ENCODE measurements around the gene NEAT1.
"Not testable (repeated sequence)": the region's sequence is repeated elsewhere in the genome, so short reads cannot be mapped to it uniquely, and the experiment has no call there.

NEAT1 gene

DNA sequence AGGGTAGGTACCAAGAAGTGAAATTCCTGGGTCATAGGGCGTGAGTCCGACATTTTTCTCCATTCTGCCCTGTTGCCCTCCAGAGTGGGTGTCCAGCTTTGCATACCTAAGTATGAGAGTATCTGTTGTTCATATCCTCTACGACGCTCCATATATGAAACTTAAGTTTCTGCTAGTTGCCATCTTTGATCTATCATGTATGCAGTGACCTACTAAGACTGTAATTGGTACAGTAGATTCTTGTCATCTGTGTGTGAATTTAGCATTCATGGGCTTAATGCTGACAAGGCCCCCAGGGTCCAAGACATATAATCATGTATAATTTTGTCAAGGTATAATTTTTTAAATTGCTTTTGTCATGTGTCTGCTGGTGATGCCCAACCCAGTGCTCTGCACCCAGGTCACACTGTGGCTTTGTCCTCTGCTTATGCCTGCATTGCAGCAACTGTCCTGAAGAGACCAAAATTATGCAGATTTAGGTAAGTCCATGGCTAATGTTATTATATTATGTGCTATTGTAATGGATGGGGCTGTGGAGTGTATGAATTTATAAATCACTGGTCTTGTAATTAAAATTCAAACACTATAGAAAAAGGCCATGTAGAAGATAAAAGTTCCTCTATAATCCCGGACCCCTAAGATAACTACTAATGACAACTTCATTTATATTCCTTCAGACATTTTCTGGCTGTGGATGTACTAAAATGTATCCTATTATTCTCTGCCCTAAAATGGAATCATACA is 12.2 kb downstream of the NEAT1 start:
- DNase-seq (ENCODE audit: low spot score), result no peak

DNA sequence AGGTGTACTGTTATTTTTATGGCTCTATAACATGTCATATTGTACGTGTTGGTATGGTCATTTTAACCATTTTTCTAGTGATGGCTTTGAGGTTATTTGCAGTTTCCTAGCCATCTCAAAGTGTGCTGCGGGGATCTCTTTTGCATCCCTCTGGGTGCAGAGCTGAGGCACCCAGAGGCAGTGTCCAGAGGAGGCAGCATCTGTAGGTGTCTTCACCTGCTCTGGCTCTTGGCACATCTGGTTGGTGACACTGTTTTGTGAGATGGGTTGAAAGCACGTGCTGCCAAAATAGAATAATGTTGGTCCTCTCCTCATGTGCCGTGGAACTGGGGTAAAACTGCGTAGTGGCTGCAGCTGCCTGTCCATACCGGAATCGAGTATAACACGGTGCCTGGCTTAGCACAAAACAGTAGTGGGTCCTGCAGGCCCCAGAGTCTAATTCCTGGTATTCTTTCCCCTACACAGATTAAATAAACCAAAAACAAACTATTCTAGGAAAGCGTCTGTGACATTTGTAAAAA is 12.9 kb downstream of the NEAT1 start:
- DNase-seq (ENCODE audit: low spot score), result no peak

DNA sequence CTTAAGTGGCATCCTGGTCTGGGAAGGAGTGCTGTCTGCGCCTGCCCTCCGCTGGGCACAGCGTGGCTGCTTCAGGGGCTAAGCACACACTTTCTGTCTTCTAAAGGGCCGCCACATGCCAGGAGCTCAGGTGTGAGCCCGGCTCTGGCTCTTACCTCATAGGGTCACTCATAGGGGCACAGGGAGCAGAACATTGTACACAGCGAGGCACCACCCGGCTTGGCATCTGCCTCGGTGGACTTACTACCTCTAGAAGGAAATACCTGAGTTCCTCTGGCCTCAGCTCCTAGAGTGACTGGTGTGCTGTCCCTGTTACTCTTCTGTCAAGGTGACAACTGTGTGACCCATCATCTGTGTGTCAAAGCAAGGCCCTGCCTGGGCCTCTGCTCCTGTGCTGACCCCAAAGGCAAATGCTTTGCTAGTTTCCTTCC is 13.4 kb downstream of the NEAT1 start:
- no peak for DNase-seq (ENCODE audit: low spot score)

DNA sequence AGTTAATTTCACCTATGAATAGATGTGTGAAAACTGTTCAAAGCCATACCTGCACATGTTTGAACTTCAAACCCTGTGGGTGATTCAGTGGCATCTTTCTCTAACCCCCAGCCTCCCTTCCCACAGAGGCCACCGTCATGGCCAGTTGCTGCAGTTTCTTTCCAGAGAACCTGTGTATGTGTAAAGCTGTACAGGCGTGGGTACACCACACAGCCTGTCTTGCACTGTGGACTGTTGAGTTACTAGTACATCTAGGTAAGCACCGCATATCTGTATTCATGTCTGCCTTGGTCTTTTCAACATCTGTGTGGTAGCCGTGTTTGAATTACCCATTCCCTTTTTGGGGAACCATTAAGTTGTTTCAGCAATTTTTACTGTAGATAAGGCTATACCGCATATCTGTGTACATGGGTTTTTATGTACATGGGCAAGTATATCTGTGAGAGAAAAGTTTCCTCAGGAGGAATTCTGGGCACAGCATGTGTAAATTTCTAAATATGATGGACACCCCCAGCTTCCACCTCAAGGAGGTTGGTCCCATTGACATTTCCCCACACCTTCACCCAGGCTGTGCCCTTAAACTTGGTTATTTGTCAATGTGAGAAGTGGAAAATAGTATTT is 13.9 kb downstream of the NEAT1 start:
- DNase-seq (ENCODE audit: low spot score), result no peak

DNA sequence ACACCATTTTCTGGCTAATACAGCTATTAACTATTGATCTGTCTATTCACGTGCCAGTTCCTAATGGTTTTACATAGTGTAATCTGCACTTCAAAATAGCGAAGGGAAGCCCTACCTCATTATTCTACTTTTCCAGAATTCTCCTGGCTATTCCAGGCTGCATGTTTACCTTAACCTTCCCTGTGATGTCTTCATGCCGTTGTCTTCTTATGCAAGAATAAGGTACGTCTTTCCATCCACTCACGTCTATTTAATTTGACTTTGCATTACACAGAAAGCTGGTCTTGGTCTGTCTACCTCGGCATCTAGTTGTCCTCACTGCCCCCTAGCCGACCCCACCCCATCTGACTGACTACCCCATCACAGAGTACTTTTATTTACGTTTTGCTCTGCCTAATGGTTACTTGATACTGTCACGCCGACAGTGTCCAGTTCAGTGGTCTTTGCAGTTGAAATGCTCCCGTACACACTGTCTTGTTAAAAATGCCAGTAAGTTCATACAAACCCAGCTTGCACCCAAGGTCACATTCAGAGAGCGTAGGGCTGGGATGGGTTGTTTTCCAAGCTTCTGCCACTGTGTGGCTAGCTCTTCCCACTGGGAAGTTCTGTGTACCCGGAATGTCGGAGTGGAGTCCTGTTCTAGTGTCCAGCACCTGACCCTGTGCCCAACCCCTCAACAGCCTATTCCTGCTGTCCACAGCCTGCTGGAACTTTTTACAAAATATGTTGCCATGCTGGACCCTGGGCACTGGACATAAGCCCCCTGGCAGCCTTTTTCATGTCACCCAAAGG is 15.0 kb downstream of the NEAT1 start:
- peak; percentile 19 for DNase-seq (ENCODE audit: low spot score)

DNA sequence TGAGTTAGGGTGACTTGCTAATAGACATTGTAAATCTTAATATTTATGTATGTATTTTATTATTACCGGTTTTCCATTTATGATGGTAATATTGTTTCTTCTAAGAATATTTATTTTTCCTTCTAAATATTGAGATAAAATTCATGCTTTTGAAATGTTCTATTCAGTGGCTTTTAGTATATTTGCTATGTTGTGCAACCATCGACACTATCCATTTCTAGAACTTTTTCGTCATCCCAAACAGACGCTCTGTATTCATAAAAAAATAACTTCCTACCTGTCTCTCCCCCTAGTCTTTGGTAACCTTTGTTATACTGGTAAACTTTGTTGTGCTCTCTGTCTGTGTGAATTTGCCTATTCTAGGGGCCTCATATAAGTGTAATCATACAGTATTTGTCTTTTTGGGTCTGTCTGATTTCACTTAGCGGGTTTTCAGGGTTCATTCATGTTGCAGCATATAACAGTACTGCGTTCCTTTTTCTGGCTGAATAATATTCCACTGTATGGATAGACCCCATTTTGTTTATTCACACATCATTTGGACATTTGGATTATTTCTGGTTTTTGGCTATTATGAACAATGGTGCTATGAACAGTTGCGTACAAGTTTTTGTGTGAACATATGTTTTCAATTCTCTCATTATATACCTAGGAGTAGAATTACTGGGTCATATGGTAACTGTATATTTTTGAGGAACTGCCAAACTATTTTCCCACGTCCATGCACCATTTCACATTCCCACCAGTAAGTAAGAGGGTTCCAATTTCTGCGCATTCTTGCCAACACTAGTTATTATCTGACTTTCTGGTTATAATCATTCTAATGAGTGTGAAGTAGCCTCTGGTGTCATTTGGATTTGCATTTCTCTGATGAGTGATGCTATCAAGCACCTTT is 15.9 kb downstream of the NEAT1 start:
- DNase-seq (ENCODE audit: low spot score), result peak; percentile 6

DNA sequence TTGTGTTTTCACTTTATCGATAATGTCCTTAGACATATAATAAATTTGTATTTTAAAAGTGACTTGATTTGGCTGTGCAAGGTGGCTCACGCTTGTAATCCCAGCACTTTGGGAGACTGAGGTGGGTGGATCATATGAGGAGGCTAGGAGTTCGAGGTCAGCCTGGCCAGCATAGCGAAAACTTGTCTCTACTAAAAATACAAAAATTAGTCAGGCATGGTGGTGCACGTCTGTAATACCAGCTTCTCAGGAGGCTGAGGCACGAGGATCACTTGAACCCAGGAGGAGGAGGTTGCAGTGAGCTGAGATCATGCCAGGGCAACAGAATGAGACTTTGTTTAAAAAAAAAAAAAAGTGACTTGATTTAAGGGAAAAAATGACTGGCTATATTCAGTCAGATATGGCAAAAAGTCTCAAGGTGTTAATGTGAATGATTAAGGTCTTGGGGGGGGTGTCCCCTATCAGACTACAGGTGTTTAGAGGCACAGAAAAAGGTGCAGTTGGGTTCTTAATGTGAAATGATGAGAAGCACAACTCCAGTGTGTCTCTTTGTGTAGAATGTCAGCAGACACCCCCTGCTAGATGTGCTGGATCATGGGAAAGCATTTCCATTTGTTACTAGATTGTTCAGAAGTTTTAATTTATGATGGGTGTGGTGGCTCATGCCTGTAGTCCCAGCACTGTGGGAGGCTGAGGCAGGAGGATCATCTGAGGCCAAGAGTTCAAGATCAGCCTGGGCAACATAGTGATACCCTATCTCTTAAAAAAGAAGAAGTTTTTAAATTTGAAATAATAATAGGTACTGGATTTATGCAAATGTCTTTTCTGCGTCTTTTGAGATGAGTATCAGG is 17.0 kb downstream of the NEAT1 start:
- DNase-seq (ENCODE audit: low spot score), result peak; percentile 8

DNA sequence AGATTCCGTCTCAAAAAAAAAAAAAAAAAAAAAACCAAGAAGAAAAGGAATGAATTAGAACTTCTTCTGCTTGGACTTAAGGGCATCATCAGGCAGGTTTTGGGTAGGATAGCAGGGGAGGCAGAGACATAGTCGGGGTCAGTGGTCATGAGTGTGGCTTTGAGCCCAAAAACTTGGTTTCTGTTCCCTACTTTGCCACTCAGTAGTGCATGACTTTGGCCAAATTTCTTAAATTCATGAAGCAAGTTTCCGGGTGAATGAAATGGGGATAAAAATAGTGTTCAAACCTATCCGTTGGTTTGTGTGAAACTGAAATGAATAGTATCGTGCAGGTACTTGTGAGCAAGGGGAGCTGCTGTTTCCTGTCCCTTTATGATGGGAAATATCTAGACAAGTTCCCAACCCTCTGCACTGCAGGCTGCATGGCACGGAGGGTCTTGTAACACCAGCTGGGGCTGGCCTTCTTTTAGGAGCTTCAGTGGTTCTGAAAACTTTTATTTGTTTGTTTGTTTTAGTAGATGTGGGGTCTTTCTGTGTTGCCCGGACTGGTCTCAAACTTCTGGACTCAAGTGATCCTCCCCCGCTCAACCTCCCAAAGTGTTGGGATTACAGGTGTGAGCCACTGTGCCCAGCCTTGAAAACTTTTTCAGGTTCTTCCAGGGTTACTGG is 18.4 kb downstream of the NEAT1 start:
- peak; percentile 49 for DNase-seq (ENCODE audit: low spot score)

DNA sequence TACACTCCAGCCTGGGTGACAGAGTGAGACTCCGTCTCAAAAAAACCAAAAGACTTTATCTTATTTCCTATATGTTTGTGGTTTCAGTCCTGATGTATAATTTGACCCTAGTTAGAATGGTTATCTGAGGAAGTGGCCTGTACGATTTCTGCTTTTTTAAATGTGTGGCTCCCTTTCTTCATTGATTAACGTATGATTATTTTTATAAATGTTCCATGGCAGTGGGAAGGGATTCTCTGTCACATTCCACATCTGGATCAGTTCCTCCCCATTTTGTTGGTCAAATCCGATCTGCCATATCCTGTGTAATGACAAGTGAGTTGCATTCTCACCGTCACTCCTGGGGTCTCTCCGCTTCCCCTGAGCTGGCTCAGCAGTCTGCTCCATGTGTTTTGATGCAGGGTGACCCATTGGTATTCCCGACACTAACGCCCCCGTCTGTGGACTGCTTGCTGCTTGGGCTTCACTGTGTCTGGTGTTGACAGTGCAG is 20.3 kb downstream of the NEAT1 start:
- DNase-seq (ENCODE audit: low spot score), result peak; percentile 3

DNA sequence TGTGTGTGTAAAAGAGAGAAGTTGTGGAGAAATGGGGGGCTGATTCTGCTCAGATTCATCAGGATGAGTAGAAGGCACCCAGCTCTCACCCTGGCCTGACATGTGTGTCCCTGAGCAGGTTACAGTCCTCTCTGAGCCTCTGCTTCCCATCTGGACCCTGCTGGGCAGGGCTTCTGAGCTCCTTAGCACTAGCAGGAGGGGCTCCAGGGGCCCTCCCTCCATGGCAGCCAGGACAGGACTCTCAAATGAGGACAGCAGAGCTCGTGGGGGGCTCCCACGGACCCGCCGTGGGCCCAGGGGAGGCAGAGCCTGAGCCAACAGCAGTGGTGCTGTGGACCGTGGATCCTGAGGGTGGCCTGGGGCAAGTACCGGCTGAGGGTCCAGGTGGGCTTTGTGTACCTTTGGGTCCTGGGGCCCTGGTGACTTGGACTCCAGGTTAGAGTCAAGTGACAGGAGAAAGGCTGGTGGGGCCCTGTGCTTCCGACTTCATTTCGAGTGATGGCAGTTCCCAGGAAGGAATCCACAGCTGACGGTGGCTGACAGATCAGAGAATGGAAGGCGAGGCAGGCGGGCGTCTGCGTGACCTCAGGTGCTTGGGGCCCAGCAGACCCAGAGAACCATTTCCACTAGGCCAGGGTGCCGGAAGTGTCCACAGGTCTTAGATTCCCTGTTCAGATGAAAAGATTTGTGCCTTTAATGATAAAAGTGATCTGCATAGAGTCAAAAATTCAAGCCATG is 21.9 kb downstream of the NEAT1 start:
- DNase-seq (ENCODE audit: low spot score), result no peak

DNA sequence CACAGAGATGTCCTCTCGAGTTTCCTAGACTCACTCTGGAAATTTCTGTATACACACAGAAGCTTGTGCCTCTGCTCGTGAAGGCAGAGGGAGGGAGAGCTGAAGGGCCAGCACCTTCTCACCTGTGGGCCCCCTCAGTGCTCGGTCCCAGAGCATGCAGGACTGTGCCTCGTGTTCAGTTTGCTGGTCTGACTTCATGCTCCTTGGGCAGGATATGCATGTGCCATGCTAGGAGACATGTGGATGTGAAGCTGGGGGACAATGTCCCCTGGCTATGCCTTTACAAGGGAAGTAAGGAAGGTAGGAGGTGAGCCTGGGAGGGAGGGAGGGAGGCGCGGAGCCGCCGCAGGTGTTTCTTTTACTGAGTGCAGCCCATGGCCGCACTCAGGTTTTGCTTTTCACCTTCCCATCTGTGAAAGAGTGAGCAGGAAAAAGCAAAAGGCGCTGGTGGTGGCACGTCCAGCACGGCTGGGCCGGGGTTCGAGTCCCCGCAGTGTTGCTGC is 22.6 kb downstream of the NEAT1 start:
- DNase-seq (ENCODE audit: low spot score), result no peak

DNA sequence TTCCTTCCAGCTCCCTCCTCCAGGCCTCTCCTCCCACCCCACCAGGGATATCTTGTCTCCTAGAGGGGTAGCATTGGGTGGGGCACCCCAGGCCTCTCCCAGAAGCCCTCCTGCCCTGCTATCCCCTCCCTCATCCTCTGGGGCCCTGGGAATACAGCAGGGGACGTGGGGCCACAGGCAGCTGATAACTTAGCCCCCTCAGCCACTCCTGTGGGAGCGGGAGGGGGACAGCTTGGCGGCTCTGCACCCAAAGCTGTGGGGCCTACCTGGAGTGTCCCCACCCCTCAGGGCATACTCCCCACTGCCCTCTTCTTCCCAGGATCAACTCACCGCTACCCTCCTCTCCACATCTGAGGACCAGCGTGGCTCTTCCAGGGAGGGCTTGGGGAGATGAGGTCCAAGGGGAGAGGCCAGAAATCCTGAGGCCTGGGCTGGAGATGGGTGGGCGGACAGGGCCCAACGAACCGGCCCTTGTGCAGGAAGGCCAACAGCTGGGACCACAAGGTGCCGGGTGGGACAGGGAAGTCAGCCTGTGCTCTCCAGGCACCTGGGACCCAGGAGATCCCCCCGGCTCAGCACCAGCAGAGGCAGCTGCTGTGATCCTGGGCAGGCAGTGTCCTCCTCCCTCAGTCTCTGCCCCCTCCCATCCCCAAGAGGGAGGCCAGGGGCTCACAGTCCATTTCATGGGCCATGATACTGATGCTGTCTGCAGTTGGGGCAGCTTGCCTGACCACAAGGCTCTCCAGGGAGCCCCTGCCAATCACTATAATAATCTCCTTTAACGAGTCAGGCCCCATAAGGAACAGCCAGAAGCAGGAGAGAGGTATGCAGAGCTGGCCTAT is 23.2 kb downstream of the NEAT1 start:
- no peak for DNase-seq (ENCODE audit: low spot score)

DNA sequence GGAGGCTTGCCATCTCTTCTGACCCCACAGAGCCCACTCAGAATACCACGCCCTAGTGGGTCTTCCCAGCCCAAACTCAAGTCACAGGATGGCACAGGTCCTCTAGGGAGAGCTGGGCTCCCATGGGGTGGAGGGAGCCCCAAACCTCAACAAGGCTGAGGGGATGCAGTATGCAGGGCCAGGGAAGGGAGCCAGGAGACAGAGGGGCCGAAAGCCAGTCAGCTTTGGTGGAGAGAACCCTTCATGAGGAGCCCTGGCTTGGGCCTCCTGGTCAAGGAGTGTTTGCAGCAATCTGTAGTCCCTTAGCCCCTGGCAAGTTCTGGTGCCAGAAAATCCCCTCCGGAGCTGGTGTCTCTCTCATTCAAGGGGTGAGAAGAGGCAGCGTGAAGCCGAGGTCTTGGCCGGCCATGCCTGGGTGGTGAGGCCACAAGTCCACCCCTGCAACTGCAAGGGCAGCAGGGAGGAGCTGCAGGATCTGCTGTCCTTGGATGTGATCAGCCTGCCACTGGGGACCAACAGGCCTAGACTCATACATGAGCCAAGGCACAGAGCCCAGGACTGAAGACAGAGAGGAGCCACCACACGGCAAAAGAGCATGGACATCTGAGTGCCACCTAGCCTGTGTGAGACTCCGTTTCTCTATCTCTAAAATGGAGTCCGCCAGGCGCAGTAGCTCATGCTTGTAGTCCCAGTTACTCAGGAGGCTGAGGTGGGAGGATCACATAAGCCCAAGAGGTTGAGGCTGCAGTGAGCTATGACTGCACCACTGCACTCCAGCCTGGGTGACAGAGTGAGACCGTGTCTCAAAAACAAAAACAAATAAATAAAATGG is 24.1 kb downstream of the NEAT1 start:
- peak; percentile 5 for DNase-seq (ENCODE audit: low spot score)

DNA sequence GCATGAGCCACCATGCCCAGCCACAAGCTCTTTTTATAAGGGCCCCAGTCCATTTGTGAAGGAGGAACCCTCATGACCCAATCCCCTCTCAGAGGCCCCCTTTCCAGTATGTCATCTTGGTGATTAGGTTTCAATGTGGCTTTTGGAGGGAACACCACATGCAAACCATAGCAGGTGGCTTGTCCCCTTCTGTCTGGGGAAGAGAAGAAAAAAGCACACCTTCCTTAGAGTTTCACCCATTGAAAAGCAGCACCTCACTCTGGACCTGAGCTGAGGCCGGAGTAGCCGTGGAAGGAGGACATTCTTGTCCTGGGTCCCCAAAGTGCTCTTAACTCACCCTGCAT is 25.4 kb downstream of the NEAT1 start:
- no peak for DNase-seq (ENCODE audit: low spot score)

DNA sequence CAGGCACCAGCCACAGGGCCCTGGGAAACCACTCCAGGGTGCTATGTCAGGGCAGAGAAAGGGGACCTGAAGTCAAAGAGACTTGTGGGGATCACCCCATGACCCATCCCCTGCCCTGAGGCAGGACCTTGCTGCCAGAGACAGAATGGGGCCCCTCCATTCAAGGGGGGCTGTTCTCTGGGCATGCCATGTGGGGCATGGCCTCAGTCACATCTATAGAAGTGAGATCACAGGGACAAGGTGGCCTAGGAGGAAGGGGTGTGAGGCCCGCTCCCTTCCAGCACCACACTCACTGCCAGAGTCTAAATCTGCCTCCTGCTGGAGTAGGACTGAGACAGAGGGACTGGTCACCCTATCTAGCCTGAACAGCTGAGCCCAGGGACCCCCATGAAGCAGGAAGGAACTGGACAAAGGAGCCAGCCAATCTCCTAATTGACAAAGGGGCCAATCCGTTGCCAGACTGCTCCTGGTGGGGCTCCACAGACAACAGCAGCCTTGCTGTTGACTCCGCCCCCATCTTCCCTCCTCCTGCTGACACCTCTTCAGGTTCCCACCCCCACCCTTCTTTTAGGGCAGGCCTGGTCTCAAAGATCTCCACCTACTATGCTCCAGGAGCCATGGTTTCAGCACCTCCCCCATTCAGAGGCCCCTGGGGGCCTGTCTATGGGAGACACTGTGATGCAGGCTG is 26.0 kb downstream of the NEAT1 start:
- DNase-seq (ENCODE audit: low spot score), result no peak

DNA sequence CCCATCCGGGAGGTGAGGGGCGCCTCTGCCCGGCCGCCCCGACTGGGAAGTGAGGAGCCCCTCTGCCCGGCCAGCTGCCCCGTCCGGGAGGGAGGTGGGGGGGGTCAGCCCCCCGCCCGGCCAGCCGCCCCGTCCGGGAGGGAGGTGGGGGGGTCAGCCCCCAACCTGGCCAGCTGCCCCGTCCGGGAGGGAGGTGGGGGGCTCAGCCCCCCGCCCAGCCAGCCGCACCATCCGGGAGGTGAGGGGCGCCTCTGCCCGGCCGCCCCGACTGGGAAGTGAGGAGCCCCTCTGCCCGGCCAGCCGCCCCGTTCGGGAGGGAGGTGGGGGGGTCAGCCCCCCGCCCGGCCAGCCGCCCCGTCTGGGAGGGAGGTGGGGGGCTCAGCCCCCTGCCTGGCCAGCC is 28.7 kb downstream of the NEAT1 start:
- DNase-seq (ENCODE audit: low spot score), result not testable (repeated sequence)

DNA sequence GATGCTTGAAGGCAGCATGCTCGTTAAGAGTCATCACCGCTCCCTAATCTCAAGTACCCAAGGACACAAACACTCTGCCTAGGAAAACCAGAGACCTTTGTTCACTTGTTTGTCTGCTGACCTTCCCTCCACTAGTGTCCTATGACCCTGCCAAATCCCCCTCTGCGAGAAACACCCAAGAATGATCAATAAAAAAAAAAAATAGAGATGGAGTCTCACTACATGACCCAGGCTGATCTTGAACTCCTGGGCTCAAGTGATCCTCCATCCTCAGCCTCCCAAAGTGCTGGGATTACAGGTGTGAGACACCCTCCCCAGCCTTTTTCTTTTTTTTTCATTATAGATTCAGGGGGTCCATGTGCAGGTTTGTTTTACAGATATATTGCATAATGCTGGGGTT is 29.7 kb downstream of the NEAT1 start:
- not testable (repeated sequence) for DNase-seq (ENCODE audit: low spot score)

Data from pons (tissue), 1 donor.